ENCODE data around the gene THTPA.

DNA sequence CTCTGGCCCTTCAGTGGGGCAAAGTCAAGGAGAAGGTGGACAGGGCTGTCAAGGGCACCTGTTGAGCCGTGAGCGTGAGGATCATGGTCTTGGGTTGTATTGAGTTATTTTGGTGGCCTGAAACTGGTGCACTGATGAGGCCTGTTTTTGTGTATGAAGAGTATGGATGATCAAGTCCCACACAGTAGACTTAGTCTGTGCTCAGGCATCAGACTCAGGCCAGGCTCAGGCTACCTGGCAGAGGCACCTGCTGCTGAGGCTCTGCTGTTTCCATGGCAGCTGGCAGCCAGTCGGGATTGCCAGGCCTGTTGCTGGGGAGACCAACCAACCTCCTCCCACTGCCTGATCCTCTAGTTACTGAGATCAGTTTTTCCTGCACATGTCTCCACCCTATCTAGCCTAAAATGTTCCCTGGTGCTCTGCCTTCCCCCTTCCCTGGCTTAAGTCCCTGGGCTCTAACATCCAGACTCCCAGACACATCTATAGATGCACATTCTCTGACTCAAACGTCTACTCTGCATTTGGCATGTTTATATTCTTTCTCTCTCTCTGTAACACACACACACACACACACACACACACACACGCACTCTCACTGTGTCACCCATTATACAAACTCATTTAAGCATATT, 17.4 kb downstream of the THTPA start:
- no peak for TF ChIP-seq POLR2A (IDR thresholded peaks at IDR 0.05)
- TF ChIP-seq, protein P1, sequence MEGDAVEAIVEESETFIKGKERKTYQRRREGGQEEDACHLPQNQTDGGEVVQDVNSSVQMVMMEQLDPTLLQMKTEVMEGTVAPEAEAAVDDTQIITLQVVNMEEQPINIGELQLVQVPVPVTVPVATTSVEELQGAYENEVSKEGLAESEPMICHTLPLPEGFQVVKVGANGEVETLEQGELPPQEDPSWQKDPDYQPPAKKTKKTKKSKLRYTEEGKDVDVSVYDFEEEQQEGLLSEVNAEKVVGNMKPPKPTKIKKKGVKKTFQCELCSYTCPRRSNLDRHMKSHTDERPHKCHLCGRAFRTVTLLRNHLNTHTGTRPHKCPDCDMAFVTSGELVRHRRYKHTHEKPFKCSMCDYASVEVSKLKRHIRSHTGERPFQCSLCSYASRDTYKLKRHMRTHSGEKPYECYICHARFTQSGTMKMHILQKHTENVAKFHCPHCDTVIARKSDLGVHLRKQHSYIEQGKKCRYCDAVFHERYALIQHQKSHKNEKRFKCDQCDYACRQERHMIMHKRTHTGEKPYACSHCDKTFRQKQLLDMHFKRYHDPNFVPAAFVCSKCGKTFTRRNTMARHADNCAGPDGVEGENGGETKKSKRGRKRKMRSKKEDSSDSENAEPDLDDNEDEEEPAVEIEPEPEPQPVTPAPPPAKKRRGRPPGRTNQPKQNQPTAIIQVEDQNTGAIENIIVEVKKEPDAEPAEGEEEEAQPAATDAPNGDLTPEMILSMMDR (IDR thresholded peaks at IDR 0.05) = no peak

All from esophagus squamous epithelium (tissue), 4 donors.